ENCODE measurements around the gene RPL19. TPM values are rescaled to one million over a fixed set of nuclear protein-coding genes. Genes with fewer than 3 reads are reported as not detected.

The RPL19 gene
- total RNA-seq, 4 donors from 2014 or later: 2,570 to 3,363 (median 3,072) TPM

GRCh38 chr17:39209317-39210092 lies 9.4 kb downstream of the RPL19 start:
- TF ChIP-seq, protein P1, sequence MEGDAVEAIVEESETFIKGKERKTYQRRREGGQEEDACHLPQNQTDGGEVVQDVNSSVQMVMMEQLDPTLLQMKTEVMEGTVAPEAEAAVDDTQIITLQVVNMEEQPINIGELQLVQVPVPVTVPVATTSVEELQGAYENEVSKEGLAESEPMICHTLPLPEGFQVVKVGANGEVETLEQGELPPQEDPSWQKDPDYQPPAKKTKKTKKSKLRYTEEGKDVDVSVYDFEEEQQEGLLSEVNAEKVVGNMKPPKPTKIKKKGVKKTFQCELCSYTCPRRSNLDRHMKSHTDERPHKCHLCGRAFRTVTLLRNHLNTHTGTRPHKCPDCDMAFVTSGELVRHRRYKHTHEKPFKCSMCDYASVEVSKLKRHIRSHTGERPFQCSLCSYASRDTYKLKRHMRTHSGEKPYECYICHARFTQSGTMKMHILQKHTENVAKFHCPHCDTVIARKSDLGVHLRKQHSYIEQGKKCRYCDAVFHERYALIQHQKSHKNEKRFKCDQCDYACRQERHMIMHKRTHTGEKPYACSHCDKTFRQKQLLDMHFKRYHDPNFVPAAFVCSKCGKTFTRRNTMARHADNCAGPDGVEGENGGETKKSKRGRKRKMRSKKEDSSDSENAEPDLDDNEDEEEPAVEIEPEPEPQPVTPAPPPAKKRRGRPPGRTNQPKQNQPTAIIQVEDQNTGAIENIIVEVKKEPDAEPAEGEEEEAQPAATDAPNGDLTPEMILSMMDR (IDR thresholded peaks at IDR 0.05; ENCODE audit: low read depth): no peak

- TF ChIP-seq, protein P1 (IDR thresholded peaks at IDR 0.05; ENCODE audit: low read depth): no peak
These were observed 10.0 kb downstream of the RPL19 start for GRCh38 chr17:39210093-39210434.

- TF ChIP-seq, protein P1 (IDR thresholded peaks at IDR 0.05; ENCODE audit: low read depth): no peak
These were observed 12.2 kb downstream of the RPL19 start for GRCh38 chr17:39212195-39212810.

- TF ChIP-seq, protein P1 (IDR thresholded peaks at IDR 0.05; ENCODE audit: low read depth): no peak
These were observed 12.9 kb downstream of the RPL19 start for GRCh38 chr17:39212841-39213480.

DNA sequence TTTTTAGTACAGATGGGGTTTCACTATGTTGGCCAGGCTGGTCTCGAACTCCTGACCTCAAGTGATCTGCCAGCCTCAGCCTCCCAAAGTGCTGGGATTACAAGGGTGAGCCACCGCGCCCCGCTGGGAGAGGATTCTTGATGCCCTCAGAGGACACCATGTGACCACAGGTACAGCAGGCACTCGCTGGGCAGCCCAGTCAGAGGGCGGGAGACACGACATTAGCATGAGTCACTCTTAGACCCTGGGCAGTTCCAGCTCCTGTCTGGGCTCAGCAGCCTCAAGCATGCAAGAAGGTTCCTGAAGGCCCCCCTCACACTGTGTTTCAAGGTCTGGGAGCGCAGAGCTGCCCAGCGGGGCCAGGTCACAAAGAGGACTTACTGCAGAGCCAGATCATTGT lies 13.8 kb downstream of the RPL19 start:
- TF ChIP-seq, protein P1 (IDR thresholded peaks at IDR 0.05; ENCODE audit: low read depth): no peak

DNA sequence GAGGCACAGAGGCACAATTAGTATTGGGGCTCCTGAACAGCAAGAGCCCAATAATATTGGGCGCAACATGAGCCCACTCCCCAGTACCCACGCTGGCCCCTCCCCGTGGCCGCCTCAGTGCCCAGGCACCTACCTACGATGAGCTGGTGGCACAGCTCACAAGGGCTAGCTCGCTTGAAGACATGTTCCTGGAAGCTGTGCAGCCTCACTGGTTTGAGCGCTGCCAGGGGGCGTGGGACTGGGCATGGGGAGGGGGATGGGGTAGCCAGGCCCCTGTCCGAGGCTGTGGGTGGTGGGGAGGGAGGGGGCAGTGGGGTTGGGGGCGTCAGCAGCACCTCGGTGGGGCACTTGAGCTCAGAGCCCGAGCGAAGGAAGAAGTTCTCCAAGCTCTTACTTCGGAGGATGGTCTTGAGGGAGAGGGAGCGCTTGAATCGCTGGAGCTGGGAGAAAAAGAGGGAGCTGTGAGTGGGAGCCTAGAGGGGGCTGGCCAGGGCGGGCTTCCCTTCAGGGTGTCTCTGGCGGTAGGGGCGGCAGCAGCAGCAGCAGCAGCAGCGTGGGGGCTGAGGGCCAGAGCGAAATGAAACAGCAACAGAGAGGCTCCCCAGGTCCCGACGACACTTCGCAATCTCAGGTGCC lies 17.8 kb downstream of the RPL19 start:
- TF ChIP-seq, protein P1 (IDR thresholded peaks at IDR 0.05; ENCODE audit: low read depth): no peak

GRCh38 chr17:39218906-39219305 lies 18.8 kb downstream of the RPL19 start:
- TF ChIP-seq, protein P1 (IDR thresholded peaks at IDR 0.05; ENCODE audit: low read depth): no peak

Measured in subcutaneous adipose tissue (tissue), 4 donors.